ENCODE measurements around the gene MACF1. TPM values are rescaled to one million over a fixed set of nuclear protein-coding genes. Genes with fewer than 3 reads are reported as not detected.

Gene MACF1
- total RNA-seq, 1 donor from 2014 or later, result 431 TPM

- no peak for TF ChIP-seq CTCF (IDR thresholded peaks at IDR 0.05)
- Mint-ChIP-seq H3K9me3 (ENCODE audit: unreplicated experiment) (no peaks in the 10 kb centered on the region), H3K36me3 (ENCODE audit: unreplicated experiment) (peaks cover 63% of the 10 kb centered on the region), H3K27ac (ENCODE audit: unreplicated experiment) (no peak overlapping the region), H3K27me3 (ENCODE audit: unreplicated experiment) (no peaks in the 10 kb centered on the region), H3K4me3 (ENCODE audit: unreplicated experiment) (no peak overlapping the region), H3K4me1 (ENCODE audit: unreplicated experiment) (no peaks in the 10 kb centered on the region)
- no peak for DNase-seq (ENCODE audit: extremely low spot score, unreplicated experiment)
Observed at GRCh38 chr1:39342776-39343175, 138.3 kb downstream of the MACF1 start.

DNA sequence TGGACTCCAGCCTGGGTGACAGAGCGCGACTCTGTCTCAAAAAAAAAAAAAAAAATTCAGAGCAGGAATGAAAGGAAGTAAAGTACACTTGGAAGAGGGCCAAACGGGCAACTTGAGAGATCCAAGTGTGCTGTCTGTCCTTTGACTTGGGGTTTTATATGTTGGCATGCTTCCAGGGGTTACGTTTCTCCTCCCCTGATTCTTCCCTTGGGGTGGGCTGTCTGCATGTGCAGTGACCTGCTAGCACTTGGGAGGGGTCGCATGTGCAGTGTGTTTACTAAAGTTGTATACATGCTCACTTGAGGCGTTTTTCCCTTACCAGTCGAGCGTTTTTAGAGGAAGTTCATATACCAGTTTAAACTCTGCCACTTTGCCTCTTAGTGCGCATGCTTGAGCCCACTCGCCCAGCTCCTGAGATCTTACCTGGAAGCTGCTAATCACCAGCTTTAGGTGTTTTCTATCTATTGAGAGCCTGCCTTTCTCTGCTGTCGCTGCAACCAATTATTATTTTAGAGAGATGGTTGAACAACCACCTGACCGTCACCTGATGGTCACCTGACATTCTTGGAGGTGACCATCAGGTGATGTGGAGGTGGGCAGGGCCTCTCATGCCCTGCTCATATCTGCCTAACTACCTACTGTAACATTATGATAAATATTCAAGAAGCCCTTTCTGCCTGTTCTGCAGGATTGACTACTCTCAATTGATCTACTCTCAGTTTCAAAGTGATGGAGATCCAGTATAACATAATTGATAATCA, 140.1 kb downstream of the MACF1 start:
- no peaks in the 10 kb centered on the region for H3K4me1 Mint-ChIP-seq (ENCODE audit: unreplicated experiment)
- no peak overlapping the region for H3K27ac Mint-ChIP-seq (ENCODE audit: unreplicated experiment)
- no peaks in the 10 kb centered on the region for H3K27me3 Mint-ChIP-seq (ENCODE audit: unreplicated experiment)
- DNase-seq (ENCODE audit: extremely low spot score, unreplicated experiment), result no peak
- peaks cover 64% of the 10 kb centered on the region for H3K36me3 Mint-ChIP-seq (ENCODE audit: unreplicated experiment)
- H3K4me3 Mint-ChIP-seq (ENCODE audit: unreplicated experiment), result no peak overlapping the region
- H3K9me3 Mint-ChIP-seq (ENCODE audit: unreplicated experiment), result no peaks in the 10 kb centered on the region
- no peak for TF ChIP-seq CTCF (IDR thresholded peaks at IDR 0.05)

- no peak for TF ChIP-seq CTCF (IDR thresholded peaks at IDR 0.05)
- Mint-ChIP-seq H3K4me3 (ENCODE audit: unreplicated experiment) (no peak overlapping the region), H3K27ac (ENCODE audit: unreplicated experiment) (peak overlapping the region; percentile 60), H3K4me1 (ENCODE audit: unreplicated experiment) (no peaks in the 10 kb centered on the region), H3K27me3 (ENCODE audit: unreplicated experiment) (no peaks in the 10 kb centered on the region), H3K36me3 (ENCODE audit: unreplicated experiment) (peaks cover 70% of the 10 kb centered on the region), H3K9me3 (ENCODE audit: unreplicated experiment) (no peaks in the 10 kb centered on the region)
- DNase-seq (ENCODE audit: extremely low spot score, unreplicated experiment), result no peak
Observed at GRCh38 chr1:39346872-39347271, 142.4 kb downstream of the MACF1 start.

- TF ChIP-seq CTCF (IDR thresholded peaks at IDR 0.05), result no peak
- Mint-ChIP-seq H3K9me3 (ENCODE audit: unreplicated experiment) (no peaks in the 10 kb centered on the region), H3K4me1 (ENCODE audit: unreplicated experiment) (no peaks in the 10 kb centered on the region), H3K27me3 (ENCODE audit: unreplicated experiment) (no peaks in the 10 kb centered on the region), H3K4me3 (ENCODE audit: unreplicated experiment) (no peak overlapping the region), H3K27ac (ENCODE audit: unreplicated experiment) (no peak overlapping the region), H3K36me3 (ENCODE audit: unreplicated experiment) (peaks cover 66% of the 10 kb centered on the region)
- no peak for DNase-seq (ENCODE audit: extremely low spot score, unreplicated experiment)
Observed at GRCh38 chr1:39348278-39348677, 143.8 kb downstream of the MACF1 start.

DNA sequence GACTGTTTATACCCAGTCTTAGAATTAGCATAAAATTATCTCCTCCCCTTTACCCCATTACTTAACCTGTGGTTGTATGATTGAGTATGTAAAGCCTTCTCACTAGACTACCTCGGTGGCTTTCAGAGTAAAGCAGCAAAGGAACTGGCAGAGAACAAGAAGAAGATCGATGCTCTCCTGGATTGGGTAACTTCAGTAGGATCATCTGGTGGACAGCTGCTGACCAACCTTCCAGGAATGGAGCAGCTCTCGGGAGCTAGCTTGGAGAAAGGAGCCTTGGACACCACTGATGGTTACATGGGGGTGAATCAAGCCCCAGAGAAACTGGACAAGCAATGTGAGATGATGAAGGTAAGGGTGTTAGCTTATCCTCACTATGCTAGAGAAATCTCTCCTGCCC, 148.4 kb downstream of the MACF1 start:
- H3K9me3 Mint-ChIP-seq (ENCODE audit: unreplicated experiment), result no peaks in the 10 kb centered on the region
- no peak overlapping the region for H3K27ac Mint-ChIP-seq (ENCODE audit: unreplicated experiment)
- H3K4me1 Mint-ChIP-seq (ENCODE audit: unreplicated experiment), result no peaks in the 10 kb centered on the region
- DNase-seq (ENCODE audit: extremely low spot score, unreplicated experiment), result no peak
- no peak for TF ChIP-seq CTCF (IDR thresholded peaks at IDR 0.05)
- peaks cover 62% of the 10 kb centered on the region for H3K36me3 Mint-ChIP-seq (ENCODE audit: unreplicated experiment)
- no peak overlapping the region for H3K4me3 Mint-ChIP-seq (ENCODE audit: unreplicated experiment)
- H3K27me3 Mint-ChIP-seq (ENCODE audit: unreplicated experiment), result no peaks in the 10 kb centered on the region

Measured in osteocyte (in vitro differentiated cells).